ENCODE results near the gene DDX6.

- no peak for TF ChIP-seq EZH2phosphoT487 (IDR thresholded peaks at IDR 0.05; ENCODE audit: borderline replicate concordance, low read length)
- TF ChIP-seq CTCF (conservative IDR thresholded peaks at IDR 0.05; ENCODE audit: low read depth, low read length) = no peak
- TF ChIP-seq EZH2 (IDR thresholded peaks at IDR 0.05; ENCODE audit: low read length, unreplicated experiment) = no peak
Observed at GRCh38 chr11:118705791-118706545, 85.0 kb downstream of the DDX6 start.
